Loucy (cell line): ENCODE data around the gene ACVRL1.

Experiments
- H2AFZ ChIP-seq: fragments of 200-600 bp; sonication (generic); 2 replicates; pipeline ENCODE4 v1.6.0; 2016; ENCODE audit warnings: antibody characterized with exemption, mild to moderate bottlenecking, low read length, moderate library complexity
- H3F3A ChIP-seq: fragments of 200-600 bp; 2 replicates; pipeline ENCODE4 v1.6.0; 2016; ENCODE audit warnings: antibody characterized with exemption, low read depth, mild to moderate bottlenecking
- H3K27me3 ChIP-seq: fragments of 200-600 bp; sonication (generic); 2 replicates; pipeline ENCODE4 v1.6.1; 2014; ENCODE audit warnings: low read length, mild to moderate bottlenecking; ENCODE audit not compliant: insufficient read depth, poor library complexity, severe bottlenecking
- H3K36me3 ChIP-seq: fragments of 200-600 bp; sonication (generic); 2 replicates; pipeline ENCODE4 v1.6.1; 2016; ENCODE audit warnings: low read length; ENCODE audit not compliant: insufficient read depth
- H3K4me1 ChIP-seq: fragments of 200-600 bp; sonication (generic); 2 replicates; pipeline ENCODE4 v1.5.1; 2014; ENCODE audit warnings: low read length, mild to moderate bottlenecking; ENCODE audit not compliant: insufficient read depth, poor library complexity, severe bottlenecking
- H3K4me2 ChIP-seq: fragments of 200-600 bp; sonication (generic); 2 replicates; pipeline ENCODE4 v1.6.0; 2014; ENCODE audit warnings: antibody characterized with exemption, low read length, low read depth, mild to moderate bottlenecking; ENCODE audit not compliant: poor library complexity, severe bottlenecking
- H3K4me3 ChIP-seq: fragments of 200-600 bp; sonication (generic); 2 replicates; pipeline ENCODE4 v1.5.1; 2014; ENCODE audit warnings: low read length, mild to moderate bottlenecking, mixed read lengths; ENCODE audit not compliant: poor library complexity, severe bottlenecking
- H3K79me2 ChIP-seq: fragments of 200-600 bp; sonication (generic); 2 replicates; pipeline ENCODE4 v1.6.1; 2014; ENCODE audit warnings: low read length; ENCODE audit not compliant: insufficient read depth
- H3K9ac ChIP-seq: fragments of 200-600 bp; sonication (generic); 2 replicates; pipeline ENCODE4 v1.6.0; 2014; ENCODE audit warnings: mild to moderate bottlenecking, low read depth, low read length, moderate library complexity; ENCODE audit not compliant: poor library complexity, severe bottlenecking
- H3K9me2 ChIP-seq: fragments of 200-600 bp; sonication (generic); replicated peaks from 2 replicates; pipeline ENCODE4 v1.6.1; 2016; ENCODE audit warnings: low read depth, low read length, mixed read lengths
- H3K9me3 ChIP-seq: fragments of 200-600 bp; sonication (generic); 2 replicates; pipeline ENCODE4 v1.6.1; 2014; ENCODE audit warnings: mild to moderate bottlenecking, antibody characterized with exemption, low read length, low read depth; ENCODE audit not compliant: insufficient read depth
- H4K20me1 ChIP-seq: fragments of 200-600 bp; sonication (generic); 2 replicates; pipeline ENCODE4 v1.6.0; 2014; ENCODE audit warnings: antibody characterized with exemption, low read length, mild to moderate bottlenecking; ENCODE audit not compliant: insufficient read depth, poor library complexity, severe bottlenecking
- CTCF ChIP-seq: fragments of 200-600 bp; sonication (generic); conservative IDR thresholded peaks from 2 replicates; pipeline ENCODE4 v1.5.1; 2014; ENCODE audit warnings: mild to moderate bottlenecking, antibody characterized with exemption, low read length
- EZH2phosphoT487 ChIP-seq: fragments of 200-600 bp; IDR thresholded peaks from 2 replicates; pipeline ENCODE4 v1.6.1; 2018; ENCODE audit warnings: antibody characterized with exemption, mild to moderate bottlenecking, moderate library complexity, borderline replicate concordance

ACVRL1 gene

GRCh38 chr12:51932218-51933076 is 25.1 kb downstream of the ACVRL1 start:
- TF ChIP-seq CTCF = no peak
- TF ChIP-seq EZH2phosphoT487 = no peak
- H3K4me3 ChIP-seq = no peak overlapping the region

GRCh38 chr12:51934080-51934479 is 26.8 kb downstream of the ACVRL1 start:
- Histone ChIP-seq H2AFZ (no peak overlapping the region), H4K20me1 (no peaks in the 10 kb centered on the region), H3K36me3 (no peaks in the 10 kb centered on the region), H3K4me1 (no peaks in the 10 kb centered on the region), H3K9me3 (no peaks in the 10 kb centered on the region), H3K79me2 (no peaks in the 10 kb centered on the region), H3K9me2 (no peaks in the 10 kb centered on the region), H3K9ac (no peak overlapping the region), H3K27me3 (no peaks in the 10 kb centered on the region), H3K4me2 (no peak overlapping the region), H3F3A (no peaks in the 10 kb centered on the region), H3K4me3 (no peak overlapping the region)
- TF ChIP-seq CTCF = no peak
- no peak for TF ChIP-seq EZH2phosphoT487

More at GRCh38 chr12:51932218-51933076, 25.1 kb downstream of the ACVRL1 start:
- H3K9me2 ChIP-seq = no peaks in the 10 kb centered on the region
- no peaks in the 10 kb centered on the region for H3K36me3 ChIP-seq
- H3K9ac ChIP-seq = no peak overlapping the region
- H3K9me3 ChIP-seq = no peaks in the 10 kb centered on the region
- H3K4me2 ChIP-seq = no peak overlapping the region
- no peak overlapping the region for H2AFZ ChIP-seq
- H3K4me1 ChIP-seq = no peaks in the 10 kb centered on the region
- no peaks in the 10 kb centered on the region for H3F3A ChIP-seq
- H4K20me1 ChIP-seq = no peaks in the 10 kb centered on the region
- no peaks in the 10 kb centered on the region for H3K79me2 ChIP-seq
- H3K27me3 ChIP-seq = no peaks in the 10 kb centered on the region

GRCh38 chr12:51937926-51938325 is 30.6 kb downstream of the ACVRL1 start:
- Histone ChIP-seq H3K4me2 (no peak overlapping the region), H3K4me1 (peaks cover 21% of the 10 kb centered on the region), H3K9me3 (no peaks in the 10 kb centered on the region), H3K4me3 (no peak overlapping the region), H3K27me3 (no peaks in the 10 kb centered on the region), H3F3A (no peaks in the 10 kb centered on the region), H3K9me2 (no peaks in the 10 kb centered on the region), H4K20me1 (no peaks in the 10 kb centered on the region), H3K79me2 (no peaks in the 10 kb centered on the region), H3K36me3 (no peaks in the 10 kb centered on the region), H2AFZ (no peak overlapping the region), H3K9ac (no peak overlapping the region)
- TF ChIP-seq CTCF = no peak
